Gastrocnemius medialis (tissue), 4 donors: ENCODE results near the gene PRR16.

Experiments
- POLR2A ChIP-seq, 2 donors: fragments of 450-650 bp; IDR thresholded peaks; one replicate each; pipeline ENCODE4 v1.6.1; 2017; ENCODE audit warnings: antibody characterized with exemption in 2 of 2, mild to moderate bottlenecking in 2 of 2, moderate library complexity in 2 of 2
- TF ChIP-seq, protein P1 (sequence below), 5 experiments: fragments of 450-650 bp in 3 of 5; fragments of 200-600 bp in 2 of 5; sonication (generic) in 2 of 5; IDR thresholded peaks in 4 of 5; conservative IDR thresholded peaks in 1 of 5; 1 replicate in 4 of 5; 2 replicates in 1 of 5; pipeline ENCODE4 v1.5.1; 2016 to 2019; ENCODE audit warnings: antibody characterized with exemption in 5 of 5, mild to moderate bottlenecking in 3 of 5, moderate library complexity in 3 of 5

DNA sequence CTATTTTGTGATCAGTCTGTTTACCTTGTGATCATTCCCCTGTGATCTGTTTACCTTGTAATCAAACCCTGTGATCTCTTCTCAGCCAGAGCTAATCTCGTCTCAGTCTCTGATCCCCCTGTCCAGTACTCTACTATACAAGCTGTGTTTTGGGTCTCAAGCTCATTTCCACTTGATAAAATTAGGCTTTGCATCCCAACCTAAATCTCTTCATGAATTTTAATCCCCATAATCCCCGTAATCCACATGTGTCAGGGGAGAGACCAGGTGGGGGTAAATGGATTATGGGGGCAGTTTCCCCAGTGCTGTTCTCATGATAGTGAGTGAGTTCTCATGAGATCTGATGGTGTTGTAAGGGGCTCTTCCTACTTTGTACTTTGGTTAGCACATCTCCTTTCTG, 157.2 kb downstream of the PRR16 start:
- TF ChIP-seq, protein P1, sequence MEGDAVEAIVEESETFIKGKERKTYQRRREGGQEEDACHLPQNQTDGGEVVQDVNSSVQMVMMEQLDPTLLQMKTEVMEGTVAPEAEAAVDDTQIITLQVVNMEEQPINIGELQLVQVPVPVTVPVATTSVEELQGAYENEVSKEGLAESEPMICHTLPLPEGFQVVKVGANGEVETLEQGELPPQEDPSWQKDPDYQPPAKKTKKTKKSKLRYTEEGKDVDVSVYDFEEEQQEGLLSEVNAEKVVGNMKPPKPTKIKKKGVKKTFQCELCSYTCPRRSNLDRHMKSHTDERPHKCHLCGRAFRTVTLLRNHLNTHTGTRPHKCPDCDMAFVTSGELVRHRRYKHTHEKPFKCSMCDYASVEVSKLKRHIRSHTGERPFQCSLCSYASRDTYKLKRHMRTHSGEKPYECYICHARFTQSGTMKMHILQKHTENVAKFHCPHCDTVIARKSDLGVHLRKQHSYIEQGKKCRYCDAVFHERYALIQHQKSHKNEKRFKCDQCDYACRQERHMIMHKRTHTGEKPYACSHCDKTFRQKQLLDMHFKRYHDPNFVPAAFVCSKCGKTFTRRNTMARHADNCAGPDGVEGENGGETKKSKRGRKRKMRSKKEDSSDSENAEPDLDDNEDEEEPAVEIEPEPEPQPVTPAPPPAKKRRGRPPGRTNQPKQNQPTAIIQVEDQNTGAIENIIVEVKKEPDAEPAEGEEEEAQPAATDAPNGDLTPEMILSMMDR (IDR thresholded peaks at IDR 0.05 in 4 of 5, conservative IDR thresholded peaks at IDR 0.05 in 1 of 5) = no peak
- TF ChIP-seq POLR2A (IDR thresholded peaks at IDR 0.05) = no peak
